GM18873 (cell line): ENCODE results near the gene STAT3.

Source experiments
- ATAC-seq: cut with Tn5 transposase; IDR thresholded peaks from one replicate; pipeline ENCODE4 v1.9.1; 2021; ENCODE audit warnings: mild to moderate bottlenecking, moderate library complexity, moderate number of reproducible peaks; ENCODE audit not compliant: unreplicated experiment, low FRiP score

STAT3 gene

DNA sequence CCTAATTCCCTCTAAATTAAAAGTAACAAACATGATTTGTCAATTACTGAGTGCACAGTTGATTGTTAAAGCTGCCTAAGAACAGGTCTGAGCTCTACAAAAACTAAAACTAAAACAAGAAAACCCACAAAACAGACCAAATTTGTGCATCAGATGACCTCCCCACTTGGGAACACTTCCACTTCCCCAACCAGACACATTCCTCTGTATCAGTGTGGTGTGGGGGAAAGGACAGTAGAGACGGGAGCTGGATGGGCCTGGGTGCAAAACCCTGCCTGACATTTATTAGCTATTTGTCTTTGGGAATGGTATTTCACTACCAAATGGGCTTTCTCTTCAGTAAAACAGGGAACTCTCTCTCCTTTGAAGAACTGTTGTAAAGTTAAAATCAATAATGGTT is 29.8 kb downstream of the STAT3 start:
- ATAC-seq: no peak

DNA sequence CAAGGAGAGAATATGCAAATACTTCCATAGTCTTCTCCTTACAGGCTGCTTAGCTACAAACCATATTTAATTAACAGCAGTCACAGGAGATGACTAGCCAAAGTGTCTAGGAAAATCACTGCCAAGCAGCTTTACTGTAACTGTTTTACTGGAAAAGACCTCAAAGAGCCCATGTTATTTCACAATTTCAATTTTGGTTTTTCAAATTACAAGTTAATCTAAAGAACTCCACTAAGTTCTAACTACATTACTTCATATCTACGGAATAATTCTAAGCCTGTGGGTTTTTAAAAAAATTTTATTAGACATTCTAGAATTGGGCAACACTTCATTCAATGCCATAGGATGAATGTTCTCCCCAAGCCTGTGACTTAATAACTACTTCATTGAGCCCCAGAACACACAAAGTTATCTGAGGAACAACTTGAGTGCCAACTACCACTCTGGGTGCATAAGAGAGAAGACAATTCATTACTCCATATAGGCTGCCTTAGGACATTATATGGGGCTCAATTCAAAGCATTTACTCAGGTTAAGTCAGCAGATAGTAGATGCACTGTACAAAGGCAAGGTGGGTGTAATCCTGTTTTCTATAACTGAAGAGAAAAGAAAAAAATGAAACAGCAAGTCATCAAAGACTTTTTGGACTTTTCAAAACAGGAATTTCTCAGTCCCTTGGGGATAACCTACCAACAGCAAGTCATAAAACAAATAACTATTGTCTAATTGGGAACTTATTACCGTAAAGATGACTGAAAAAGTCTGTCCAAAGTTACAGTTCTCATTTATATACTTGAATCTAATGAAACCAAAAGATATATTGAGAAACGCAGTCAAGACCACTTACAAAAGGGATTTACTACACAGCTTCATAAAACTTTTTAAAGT is 33.0 kb downstream of the STAT3 start:
- no peak for ATAC-seq

DNA sequence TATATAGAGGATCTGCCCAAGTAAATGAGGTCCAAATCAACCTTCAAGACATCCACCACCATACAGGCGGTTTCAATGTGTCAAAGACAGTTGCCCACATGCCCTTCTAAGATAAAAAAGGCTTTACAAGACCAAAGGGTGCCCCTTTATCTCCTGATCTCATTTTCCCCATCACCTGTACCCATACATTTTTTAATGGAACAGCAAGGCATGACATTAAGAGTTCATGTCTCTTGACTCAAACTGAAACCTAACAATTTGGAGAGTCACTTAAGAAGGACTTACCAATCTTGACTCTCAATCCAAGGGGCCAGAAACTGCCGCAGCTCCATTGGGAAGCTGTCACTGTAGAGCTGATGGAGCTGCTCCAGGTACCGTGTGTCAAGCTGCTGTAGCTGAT is 40.1 kb downstream of the STAT3 start:
- no peak for ATAC-seq

DNA sequence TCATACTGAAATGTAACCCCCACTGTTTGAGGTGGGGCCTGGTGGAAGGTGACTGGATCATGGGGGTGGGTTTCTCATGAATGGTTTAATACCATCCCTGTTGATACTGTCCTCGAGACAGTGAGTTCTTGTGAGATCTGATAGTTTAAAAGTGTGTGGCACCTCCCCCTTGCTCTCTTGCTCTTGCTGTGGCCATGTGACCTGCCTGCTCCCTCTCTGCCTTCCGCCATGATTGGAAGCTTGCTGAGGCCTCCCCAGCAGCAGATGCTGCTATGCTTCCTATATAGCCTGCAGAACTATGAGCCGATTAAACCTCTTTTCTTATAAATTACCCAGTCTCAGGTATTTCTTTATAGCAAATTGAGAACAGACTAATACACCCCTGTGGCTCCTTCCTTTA is 40.6 kb downstream of the STAT3 start:
- no peak for ATAC-seq

DNA sequence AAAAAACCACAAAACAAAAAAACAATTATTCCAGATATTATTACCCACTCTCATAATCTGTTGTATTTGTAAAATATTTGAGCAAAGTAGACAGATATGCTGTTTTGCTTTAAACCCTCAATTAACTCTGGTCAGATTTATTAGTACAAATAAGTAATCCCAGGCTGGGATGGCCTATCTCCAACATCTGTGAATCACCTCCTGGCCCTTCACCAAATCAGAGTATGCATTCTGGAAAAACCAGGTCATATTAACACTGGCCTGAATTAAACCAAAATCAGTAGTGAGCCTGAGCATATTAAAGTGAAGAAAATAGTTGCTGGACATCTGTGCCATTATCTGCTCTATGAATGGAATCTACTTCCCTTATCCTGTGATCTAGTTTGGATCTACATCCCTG is 41.0 kb downstream of the STAT3 start:
- ATAC-seq: no peak

DNA sequence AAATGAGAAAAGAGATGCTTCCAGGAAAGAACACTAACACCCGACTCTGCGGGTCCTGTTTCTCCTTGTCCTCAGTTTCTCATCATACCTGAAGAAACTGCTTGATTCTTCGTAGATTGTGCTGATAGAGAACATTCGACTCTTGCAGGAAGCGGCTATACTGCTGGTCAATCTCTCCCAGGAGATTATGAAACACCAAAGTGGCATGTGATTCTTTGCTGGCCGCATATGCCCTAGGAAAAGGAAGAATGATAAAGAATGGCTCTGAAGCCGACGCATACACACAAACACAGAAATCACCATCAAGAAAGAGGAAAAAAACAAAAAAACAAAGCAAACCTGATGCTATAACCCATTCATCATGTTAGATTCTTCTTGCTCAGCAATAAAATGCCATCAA is 41.8 kb downstream of the STAT3 start:
- no peak for ATAC-seq

DNA sequence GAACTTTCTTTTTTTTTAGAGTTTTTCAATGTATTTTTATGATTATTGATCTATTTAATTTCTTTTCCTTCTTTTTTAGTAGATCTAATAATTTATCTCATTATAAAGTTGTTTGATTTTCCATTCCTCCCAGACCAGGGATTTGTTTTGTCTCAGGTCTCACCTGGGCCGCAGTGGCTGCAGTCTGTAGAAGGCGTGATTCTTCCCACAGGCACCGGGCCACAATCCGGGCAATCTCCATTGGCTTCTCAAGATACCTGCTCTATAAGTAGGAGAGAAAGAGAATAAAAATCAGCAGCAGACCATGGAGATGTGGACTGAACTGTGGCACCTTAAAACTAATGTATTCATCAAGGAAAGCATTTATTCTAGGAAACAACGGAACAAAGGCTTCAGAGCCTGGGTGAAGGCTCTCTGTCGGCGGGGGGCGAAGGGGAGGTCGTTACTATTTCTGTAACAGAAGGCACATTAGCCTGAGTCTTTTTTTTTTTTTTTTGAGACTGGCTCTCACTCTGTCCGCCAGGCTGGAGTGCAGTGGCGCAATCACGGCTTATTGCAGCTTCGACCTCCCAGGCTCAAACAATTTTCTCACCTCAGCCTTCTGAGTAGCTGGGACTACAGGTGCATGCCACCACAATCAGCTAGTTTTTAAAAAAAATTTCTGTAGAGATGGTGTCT is 42.7 kb downstream of the STAT3 start:
- ATAC-seq: no peak

DNA sequence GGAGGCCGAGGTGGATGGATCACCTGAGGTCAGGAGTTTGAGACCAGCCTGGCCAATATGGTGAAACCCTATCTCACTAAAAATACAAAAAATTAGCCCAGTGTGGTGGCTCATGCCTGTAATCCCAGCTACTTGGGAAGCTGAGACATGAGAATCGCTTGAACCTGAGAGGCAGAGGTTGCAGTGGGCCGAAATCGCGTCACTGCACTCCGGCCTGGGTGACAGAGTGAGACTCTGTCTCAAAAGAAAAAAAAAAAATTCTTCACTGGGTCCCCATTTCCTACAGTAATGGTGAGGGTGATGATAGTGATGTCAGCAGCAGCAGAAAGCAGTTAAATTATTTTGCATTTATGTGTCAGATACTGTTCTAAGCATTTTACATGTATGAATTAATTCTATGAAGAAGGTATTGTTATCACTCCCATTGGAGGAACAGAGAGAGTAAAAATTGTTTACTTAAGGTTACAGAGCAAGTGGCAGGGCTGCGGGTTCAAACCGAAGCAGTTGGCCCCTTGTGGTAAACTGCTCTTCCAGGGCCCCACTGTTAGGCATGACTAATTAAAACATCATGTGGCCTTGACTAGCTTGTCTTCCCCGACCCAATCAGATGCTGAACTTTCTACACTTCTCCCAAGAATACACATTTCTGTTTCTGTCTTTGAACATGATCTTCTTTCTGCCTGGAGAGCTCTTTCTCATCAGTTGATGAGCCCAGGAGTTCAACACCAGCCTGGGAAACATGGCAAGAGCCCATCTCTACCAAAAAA is 45.8 kb downstream of the STAT3 start:
- ATAC-seq: no peak

DNA sequence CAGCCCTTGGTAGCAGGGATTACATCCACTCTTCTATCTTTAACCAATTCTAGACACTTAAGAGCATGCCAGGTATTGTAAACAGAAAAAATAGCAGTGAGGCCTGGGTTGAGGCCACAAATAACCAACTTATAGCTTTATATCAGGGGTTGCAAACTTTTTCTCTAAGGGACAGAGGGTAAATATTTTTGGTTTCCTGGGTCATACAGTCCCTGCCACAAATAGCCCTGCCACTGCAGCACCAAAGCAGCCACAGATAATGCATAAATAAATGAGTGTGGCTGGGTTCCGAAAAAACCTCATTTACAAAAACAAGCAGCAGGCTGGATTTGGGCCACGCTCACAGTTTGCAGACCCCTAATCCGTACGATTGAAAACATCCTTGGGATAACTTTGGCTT is 46.7 kb downstream of the STAT3 start:
- no peak for ATAC-seq

DNA sequence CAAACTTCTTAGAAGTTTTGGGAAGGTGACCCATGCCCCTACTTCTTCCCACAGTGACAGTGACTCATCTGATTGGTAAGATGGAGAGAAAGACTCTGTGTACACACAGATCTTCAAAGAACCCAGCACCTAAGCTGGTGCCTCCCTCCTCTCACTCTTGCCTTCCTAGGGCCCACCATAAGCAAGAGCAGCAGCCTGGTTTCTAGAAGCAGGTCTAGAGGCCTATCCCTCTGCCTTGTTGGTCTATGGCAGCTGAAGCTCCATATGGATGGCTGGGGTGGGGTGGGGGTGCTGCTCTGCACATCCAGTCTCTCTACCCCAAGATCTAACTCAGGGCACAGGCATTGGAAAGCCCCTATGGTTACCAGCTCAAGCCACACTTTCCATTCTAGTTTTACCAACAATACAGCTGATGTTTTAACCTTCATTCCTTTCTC is 47.5 kb downstream of the STAT3 start:
- no peak for ATAC-seq

DNA sequence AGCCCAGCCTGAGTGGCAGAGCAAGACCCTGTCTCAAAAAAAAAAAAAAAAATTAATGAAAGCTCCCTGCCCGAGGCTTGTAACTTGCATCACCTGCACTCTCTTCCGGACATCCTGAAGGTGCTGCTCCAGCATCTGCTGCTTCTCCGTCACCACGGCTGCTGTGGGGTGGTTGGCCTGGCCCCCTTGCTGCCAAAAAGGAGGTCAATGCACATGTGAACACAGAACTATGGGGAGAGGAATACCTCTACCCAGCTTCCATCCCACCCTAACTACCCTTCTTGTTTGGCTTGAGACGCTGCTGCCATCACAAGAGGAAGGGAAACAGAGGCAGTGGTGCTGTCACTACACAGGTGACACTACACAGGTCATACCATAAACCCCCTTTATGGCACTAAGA is 49.0 kb downstream of the STAT3 start:
- no peak for ATAC-seq

DNA sequence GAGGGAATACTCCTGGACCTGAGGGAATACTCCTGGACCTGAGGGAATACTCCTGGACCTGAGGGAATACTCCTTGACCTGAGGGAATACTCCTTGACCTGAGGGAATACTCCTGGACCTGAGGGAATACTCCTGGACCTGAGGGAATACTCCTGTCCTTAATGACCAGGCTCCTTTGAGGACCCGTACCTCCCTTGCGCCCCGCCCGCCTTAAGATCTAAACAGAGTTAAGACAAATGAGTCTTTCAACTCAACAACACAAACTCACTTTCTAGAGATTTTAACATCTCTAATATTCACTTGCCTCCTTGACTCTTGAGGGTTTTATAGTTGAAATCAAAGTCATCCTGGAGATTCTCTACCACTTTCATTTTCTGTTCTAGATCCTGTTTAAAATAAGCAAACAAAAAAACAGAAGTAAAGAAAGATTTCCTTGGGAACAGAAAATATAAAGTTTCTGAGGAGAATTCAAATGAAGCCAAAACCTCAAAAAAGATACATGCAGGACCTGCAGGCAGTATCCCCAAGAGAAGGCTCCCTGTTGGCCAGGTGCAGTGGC is 49.7 kb downstream of the STAT3 start:
- ATAC-seq: no peak

DNA sequence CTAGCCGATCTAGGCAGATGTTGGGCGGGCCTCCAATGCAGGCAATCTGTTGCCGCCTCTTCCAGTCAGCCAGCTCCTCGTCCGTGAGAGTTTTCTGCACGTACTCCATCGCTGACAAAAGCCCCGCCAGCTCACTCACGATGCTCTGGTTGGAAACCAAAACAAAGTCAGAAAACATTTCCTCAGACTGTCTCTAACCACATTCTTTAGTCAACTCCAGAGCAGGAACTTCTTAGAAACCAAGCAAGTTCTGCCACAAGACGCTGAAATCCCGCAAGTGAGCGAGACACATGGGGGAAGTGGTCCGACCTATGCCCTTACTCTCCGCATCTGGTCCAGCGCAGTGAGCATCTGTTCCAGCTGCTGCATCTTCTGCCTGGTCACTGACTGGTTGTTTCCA is 50.8 kb downstream of the STAT3 start:
- ATAC-seq: peak; percentile 65

DNA sequence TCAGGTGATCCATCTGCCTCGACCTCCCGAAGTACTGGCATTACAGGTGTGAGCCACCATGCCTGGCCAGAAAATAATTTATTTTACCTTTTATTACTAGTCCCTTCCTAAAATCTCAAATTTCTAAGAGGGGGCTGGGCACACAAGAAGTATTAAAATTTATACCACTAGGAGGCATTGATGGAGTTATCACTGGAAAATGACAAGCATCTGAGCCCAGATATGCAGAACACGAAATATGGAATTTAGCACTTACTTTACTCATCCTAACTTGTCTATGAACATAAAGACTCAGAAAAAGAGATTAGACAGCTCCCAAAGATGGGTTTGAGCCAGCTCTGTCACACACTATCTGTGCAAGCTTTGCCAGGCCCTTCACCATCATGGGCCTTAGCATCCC is 53.6 kb downstream of the STAT3 start:
- no peak for ATAC-seq

DNA sequence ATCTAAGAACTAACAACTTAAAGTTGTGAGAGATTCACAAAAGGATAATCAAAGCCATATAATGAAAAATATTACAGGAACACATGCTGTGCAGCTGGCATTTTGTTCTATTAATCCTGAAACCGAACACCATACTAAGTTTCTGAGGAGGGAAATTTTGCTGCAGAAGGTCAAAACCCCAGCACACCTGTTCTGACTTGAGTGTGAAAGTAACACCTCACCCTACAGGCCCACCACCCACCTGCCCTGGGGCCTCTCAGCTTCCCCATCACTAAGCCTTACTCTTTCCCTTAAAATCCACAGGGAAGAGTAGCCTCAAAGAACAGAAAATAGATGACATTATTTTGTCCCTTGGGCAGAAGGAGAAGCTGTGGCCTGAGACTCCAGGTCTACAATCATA is 55.2 kb downstream of the STAT3 start:
- ATAC-seq: no peak

DNA sequence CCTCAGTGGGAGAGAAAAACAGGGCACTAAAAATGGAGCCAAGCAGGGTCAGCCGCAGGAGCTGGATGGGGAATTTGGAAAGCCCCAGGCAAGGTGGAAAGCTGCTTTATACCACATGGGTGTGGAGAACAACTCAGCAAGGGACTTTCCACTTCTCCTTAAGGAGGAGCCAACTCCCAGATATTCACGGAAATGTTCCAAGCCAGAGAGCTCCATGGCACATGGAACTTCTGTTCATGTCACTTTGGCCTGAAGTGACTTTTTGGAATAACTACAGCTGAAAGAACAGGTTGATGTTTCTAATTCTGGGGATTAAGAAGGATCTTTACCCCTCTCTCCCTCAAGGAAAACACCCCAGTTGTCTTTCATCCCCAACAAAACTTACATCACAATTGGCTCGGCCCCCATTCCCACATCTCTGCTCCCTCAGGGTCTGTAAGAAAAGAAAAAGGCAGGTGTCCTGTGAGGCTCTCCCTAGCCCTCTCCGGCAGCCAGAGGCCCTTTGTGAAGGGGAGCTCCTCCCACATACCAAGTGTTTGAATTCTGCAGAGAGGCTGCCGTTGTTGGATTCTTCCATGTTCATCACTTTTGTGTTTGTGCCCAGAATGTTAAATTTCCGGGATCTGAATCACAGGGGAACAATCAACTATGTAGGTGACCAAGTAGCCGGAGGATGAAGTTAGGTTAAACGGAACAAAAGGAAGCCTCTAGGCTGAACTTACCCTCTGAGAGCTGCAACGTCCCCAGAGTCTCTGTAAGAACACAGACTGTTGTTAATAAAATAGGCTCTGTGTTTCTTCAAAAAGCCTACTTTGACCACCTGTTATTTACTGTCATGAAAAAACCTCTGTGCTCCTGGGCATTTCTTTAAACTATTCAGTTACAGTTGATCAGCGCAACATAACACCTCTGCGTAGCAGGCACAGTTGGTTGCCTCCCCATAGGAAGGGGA is 58.9 kb downstream of the STAT3 start:
- no peak for ATAC-seq

DNA sequence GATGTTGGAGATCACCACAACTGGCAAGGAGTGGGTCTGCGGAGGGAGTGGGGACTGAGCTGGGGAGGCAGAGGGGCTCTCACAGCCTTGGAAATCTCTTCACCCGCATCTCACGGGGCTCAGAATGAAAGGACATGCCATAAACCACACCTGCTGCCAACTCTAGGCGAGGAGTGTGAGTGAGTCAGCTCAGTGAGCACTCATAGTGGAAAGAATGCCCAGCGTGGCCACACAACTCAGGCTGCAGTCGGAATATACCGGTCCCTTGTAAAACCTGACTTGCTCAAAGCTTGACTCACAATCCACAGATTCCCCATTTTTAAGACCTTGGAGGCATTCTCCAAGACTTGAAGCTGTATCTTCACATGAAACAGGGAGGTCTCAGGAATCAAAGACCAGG is 63.2 kb downstream of the STAT3 start:
- ATAC-seq: no peak

DNA sequence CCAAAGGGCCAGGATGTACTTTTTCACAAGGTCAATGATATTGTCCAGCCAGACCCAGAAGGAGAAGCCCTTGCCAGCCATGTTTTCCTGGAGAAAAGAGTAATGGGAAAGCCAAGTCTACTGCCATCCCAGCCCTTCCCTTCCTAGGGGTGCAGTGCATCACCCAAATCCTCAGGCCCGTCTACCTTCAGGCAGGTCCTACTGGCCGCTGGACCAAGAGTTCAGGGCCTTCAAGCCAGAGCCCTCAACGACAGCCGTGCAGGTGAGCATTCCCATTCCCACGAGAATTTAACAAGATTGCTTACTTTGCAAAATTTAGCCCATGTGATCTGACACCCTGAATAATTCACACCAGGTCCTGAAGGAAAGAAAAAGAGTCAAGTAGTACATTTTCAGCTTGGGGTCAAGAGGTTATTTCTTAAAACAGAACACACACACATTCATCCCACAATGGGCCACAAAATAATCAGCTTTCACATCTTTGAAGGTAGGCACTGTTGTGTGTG is 64.9 kb downstream of the STAT3 start:
- no peak for ATAC-seq

DNA sequence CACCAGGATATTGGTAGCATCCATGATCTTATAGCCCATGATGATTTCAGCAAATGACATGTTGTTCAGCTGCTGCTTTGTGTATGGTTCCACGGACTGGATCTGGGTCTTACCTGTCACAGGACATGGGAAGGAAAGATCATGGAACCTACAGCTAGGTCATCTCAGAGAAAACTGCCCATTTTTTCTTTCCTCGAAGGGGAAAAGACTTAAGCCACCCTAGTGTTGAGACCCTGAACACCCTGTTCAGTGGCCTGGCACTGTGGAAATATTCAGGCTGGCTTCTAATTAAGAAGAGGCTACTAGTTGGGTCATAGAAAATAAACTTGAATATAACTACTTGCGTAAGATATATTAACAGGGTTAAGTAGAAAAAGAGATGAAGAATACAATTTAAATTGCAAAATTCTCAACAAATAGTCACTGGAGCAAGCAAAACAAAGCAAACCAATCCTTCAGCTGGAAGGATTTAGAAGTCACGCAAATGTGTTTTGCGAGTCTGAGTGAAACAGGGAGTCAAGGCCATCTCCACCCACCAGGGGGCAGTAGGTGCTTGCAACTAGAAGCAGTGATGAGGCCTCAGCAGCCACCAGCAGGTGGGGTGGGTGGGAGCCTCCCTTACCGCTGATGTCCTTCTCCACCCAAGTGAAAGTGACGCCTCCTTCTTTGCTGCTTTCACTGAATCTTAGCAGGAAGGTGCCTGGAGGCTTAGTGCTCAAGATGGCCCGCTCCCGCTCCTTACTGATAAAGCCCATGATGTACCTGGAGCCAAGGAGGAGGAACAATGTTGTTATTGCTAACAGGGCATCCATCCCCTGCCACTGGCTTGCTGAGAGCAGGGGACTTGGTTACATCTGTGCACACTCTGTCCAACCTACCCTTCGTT is 65.6 kb downstream of the STAT3 start:
- ATAC-seq: no peak
